Activated naive CD8-positive, alpha-beta T cell treated with anti-CD3 and anti-CD28 coated beads, Interleukin-2, amount 50 U/mL, for 16 hours (primary cell): ENCODE results near the gene RINL.
"Not testable (repeated sequence)": the region's sequence is repeated elsewhere in the genome, so short reads cannot be mapped to it uniquely, and the experiment has no call there.

ENCODE experiments used
- DNase-seq: peaks from one replicate; pipeline ENCODE4 v3.0.0-alpha.2; 2020; ENCODE audit warnings: low read depth, low spot score

The RINL gene

GRCh38 chr19:38904581-38905539 is 26.8 kb upstream of the RINL start:
- DNase-seq, result no peak

DNA sequence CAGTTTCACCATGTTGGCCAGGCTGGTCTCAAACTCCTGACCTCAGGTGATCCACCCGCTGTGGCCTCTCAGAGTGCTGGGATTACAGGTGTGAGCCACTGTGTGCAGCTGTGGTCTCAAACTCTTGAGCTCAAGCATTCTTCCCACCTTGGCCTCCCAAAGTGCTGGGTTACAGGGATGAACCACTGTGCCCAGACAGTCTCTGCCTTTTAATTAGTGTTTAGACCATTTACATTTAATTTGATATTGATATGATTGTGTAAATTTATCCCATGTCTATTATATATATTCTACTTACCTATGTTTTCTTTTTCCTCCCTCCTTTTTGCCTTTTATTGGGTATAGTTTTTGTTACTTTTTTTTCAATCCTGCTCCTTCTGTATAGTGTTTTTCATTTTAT is 23.6 kb upstream of the RINL start:
- no peak for DNase-seq

- no peak for DNase-seq
Measured at GRCh38 chr19:38900743-38901190, 22.7 kb upstream of the RINL start.

DNA sequence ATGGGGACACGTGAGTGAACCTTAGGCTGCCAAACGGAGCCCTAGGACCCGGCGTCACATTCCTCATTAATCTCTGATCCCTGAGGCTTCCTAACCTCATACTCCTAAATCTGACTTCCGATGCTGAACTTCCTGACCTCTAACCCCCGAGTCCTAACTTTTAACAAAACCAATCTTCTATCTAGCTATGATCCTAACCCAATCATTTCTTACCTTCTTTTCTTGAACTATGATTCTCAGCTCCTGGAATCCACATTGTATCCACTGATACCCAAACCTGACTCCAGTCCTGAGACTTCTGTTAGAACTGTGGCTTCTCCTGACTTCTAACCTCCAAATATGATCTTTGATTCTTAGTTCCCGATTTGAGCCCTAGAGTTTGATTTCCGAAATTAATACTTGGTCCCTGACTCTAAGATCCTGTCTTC is 22.1 kb upstream of the RINL start:
- no peak for DNase-seq

DNA sequence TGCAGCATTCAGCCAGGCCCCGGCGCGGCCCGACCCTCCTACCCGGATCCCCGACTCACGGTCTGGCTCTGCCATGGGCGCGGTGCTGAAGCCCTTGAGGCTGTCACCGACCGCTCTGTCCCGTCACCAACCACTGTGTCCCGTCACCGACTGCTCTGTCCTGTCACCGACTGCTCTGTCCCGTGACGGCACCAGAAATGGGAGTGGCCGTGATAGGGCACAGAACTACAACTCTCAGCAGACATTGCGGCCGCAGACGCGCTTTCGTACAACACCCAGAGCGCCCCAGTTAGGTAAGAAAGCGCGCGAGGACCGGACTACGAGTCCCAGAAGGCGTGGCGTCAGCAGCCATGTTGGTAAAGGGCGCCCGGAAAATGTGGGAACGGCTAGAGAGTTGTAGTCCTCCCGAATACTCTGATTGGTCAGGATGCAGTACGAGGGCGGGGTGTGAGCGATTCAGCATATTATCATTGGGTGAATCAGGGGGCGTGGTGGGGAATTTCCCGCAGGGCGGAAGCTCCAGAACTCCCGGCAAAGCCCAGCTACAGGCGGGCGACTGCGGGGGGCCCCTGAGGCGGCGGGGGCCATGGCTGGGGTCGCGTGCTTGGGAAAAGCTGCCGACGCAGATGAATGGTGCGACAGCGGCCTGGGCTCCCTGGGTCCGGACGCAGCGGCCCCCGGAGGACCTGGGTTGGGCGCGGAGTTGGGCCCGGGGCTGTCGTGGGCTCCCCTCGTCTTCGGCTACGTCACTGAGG is 21.5 kb upstream of the RINL start, which contains the start of the genes NFKBIB and SIRT2:
NFKBIB (plus strand) TSS at position 523 of the 755 bp plus-strand sequence; CDS start at position 587, 64 bp downstream.
SIRT2 (minus strand) TSS at position 172 of the 755 bp plus-strand sequence; CDS start at position 75, 97 bp downstream.
- DNase-seq, result peak; percentile 98

DNA sequence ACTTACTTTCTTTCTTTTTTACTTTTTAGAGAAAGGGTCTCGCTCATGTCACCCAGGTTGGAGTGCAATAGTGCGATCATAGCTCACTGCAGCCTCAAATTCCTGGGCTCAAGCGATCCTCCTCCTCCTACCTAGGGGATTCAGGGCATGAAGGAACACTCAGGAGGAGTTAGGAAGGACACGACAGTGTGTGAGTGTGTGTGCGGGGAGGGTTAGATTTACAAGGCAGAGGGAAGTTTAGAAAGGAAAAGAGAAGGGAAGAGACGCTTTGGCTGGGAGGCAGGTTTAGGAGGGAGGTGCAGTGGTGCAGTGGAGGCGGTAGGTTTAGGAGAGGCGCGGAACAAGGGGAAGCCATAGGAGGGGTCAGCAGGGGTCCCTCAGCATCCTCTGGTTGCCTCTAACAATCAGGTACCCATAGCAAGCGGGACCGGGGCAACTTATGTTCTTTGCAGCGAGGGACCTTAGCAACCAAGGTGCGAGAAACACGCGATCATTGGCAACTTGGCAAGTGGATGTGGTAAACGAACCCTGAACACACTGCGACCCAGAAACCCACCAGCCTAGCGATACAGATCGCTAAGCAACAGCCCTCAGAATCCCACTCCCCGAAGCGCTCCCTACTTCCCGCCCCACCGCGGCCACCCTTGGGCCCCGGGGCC is 20.8 kb upstream of the RINL start:
- DNase-seq, result no peak

DNA sequence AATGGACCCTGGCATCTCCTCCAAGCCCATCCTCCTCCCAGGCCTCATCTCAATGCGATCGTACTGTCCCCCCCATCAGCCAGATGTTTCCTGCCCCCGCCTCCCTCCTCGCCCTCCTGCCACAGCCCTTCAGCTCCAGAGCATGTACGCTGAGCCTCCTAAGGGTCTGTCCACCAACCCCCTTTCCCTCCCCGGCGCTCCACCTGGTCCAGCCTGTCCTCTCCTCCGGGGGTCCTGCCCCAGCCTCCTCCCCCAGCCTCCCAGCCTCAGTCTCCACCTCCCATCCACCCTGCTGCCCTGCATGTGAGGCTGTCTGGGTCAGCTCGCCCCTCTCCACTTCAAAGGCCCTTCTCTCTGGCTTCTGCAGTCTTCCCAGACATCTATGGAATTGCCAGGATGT is 16.9 kb upstream of the RINL start:
- no peak for DNase-seq

- DNase-seq, result no peak
Measured at GRCh38 chr19:38893341-38893771, 15.3 kb upstream of the RINL start.

GRCh38 chr19:38892841-38893240 is 14.8 kb upstream of the RINL start:
- no peak for DNase-seq

GRCh38 chr19:38891771-38892170 is 13.7 kb upstream of the RINL start:
- no peak for DNase-seq

DNA sequence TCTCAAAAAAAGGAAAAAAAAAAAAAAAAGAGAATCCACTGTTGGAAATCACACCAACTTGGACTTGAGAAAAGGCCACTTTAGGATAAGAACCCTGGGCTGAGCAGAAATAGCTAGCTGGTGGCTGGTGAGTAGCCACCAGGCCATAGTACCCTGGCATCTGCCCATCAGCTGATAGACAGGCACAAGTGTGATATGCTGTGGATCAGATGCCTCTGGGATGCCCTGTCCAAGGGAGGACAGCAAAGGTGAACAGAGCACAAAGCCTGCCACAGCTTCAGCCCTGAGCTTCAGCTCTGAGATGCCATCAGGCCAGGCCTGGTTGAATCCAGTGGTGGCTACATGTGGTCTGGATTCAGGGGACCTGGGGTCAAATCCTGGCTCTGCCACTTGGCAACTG is 12.6 kb upstream of the RINL start:
- DNase-seq, result no peak

- DNase-seq, result no peak
Measured at GRCh38 chr19:38889803-38890202, 11.7 kb upstream of the RINL start.

DNA sequence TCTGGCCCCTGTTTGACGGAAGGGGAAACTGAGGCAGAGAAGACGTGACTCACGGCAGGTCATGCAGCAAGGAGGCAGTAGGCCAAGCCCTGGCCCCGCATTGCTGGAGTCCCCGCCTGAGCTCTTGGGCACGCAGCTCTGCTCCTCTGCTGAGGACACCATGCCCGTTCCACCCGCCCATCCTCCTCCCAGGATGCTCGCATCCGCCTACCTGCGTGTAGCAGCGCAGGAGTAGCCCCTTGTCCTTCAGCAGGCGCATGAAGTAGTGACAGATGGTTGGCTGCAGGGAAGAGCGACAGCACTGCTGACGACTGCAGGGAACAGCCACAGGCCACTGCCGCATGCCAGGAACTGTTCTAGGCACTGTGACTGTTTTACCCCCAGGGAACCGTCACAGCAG is 10.8 kb upstream of the RINL start:
- no peak for DNase-seq

- DNase-seq, result not testable (repeated sequence)
Measured at GRCh38 chr19:38884691-38885090, 6.6 kb upstream of the RINL start.

- no peak for DNase-seq
Measured at GRCh38 chr19:38883286-38883685, 5.2 kb upstream of the RINL start.

- no peak for DNase-seq
Measured at GRCh38 chr19:38880882-38881609, 3.0 kb upstream of the RINL start.

DNA sequence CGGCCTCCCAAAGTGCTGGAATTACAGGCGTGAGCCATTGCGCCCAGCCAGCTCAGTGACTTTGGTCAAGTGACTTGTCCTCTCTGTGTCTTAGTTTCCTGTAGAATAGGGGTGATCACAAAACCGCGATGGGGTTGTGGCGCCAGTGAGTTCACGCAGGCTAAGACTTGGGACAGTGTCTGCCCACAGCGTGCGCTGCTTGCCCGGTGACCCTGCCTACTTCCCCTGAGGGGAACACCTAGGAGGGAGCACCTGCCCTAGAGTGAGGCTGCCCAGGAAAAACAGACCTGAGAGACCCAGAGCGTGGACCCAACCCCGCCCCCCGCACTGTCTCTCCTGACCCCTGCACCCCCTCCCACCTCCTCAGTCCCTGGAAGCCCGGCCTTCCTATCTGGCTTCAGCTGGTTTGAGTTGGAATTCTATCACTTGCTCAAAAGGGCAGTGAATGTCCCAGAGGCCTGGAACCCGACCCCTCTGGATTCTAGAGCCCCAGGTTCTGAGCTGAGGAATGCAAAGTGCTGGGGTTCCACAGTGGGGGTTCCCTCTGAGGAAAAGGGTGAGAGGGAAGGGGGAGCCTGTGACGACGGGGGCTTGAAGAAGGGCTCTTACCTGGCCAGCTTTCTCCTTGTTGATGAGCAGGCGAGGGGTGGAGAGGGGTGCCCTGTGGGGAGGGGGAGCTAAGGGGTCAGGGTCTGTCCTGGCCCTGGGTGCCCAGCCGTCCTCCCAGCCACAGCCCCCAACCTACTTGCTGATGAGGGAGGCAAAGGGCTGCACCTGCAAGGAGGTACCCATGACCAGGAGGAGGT is 2.2 kb upstream of the RINL start:
- no peak for DNase-seq

GRCh38 chr19:38879400-38879751 is 1.3 kb upstream of the RINL start:
- no peak for DNase-seq

GRCh38 chr19:38878575-38879399 is 712 bp upstream of the RINL start:
- no peak for DNase-seq
